Loucy (cell line): ENCODE data around the gene GPR39.

ENCODE experiments used
- H2AFZ ChIP-seq: fragments of 200-600 bp; sonication (generic); 2 replicates; pipeline ENCODE4 v1.6.0; 2016; ENCODE audit warnings: antibody characterized with exemption, mild to moderate bottlenecking, low read length, moderate library complexity
- H3F3A ChIP-seq: fragments of 200-600 bp; 2 replicates; pipeline ENCODE4 v1.6.0; 2016; ENCODE audit warnings: antibody characterized with exemption, low read depth, mild to moderate bottlenecking
- H3K27me3 ChIP-seq: fragments of 200-600 bp; sonication (generic); 2 replicates; pipeline ENCODE4 v1.6.1; 2014; ENCODE audit warnings: low read length, mild to moderate bottlenecking; ENCODE audit not compliant: insufficient read depth, poor library complexity, severe bottlenecking
- H3K36me3 ChIP-seq: fragments of 200-600 bp; sonication (generic); 2 replicates; pipeline ENCODE4 v1.6.1; 2016; ENCODE audit warnings: low read length; ENCODE audit not compliant: insufficient read depth
- H3K4me1 ChIP-seq: fragments of 200-600 bp; sonication (generic); 2 replicates; pipeline ENCODE4 v1.5.1; 2014; ENCODE audit warnings: low read length, mild to moderate bottlenecking; ENCODE audit not compliant: insufficient read depth, poor library complexity, severe bottlenecking
- H3K4me2 ChIP-seq: fragments of 200-600 bp; sonication (generic); 2 replicates; pipeline ENCODE4 v1.6.0; 2014; ENCODE audit warnings: antibody characterized with exemption, low read length, low read depth, mild to moderate bottlenecking; ENCODE audit not compliant: poor library complexity, severe bottlenecking
- H3K4me3 ChIP-seq: fragments of 200-600 bp; sonication (generic); 2 replicates; pipeline ENCODE4 v1.5.1; 2014; ENCODE audit warnings: low read length, mild to moderate bottlenecking, mixed read lengths; ENCODE audit not compliant: poor library complexity, severe bottlenecking
- H3K79me2 ChIP-seq: fragments of 200-600 bp; sonication (generic); 2 replicates; pipeline ENCODE4 v1.6.1; 2014; ENCODE audit warnings: low read length; ENCODE audit not compliant: insufficient read depth
- H3K9ac ChIP-seq: fragments of 200-600 bp; sonication (generic); 2 replicates; pipeline ENCODE4 v1.6.0; 2014; ENCODE audit warnings: mild to moderate bottlenecking, low read depth, low read length, moderate library complexity; ENCODE audit not compliant: poor library complexity, severe bottlenecking
- H3K9me2 ChIP-seq: fragments of 200-600 bp; sonication (generic); replicated peaks from 2 replicates; pipeline ENCODE4 v1.6.1; 2016; ENCODE audit warnings: low read depth, low read length, mixed read lengths
- H3K9me3 ChIP-seq: fragments of 200-600 bp; sonication (generic); 2 replicates; pipeline ENCODE4 v1.6.1; 2014; ENCODE audit warnings: mild to moderate bottlenecking, antibody characterized with exemption, low read length, low read depth; ENCODE audit not compliant: insufficient read depth
- H4K20me1 ChIP-seq: fragments of 200-600 bp; sonication (generic); 2 replicates; pipeline ENCODE4 v1.6.0; 2014; ENCODE audit warnings: antibody characterized with exemption, low read length, mild to moderate bottlenecking; ENCODE audit not compliant: insufficient read depth, poor library complexity, severe bottlenecking
- EZH2phosphoT487 ChIP-seq: fragments of 200-600 bp; IDR thresholded peaks from 2 replicates; pipeline ENCODE4 v1.6.1; 2018; ENCODE audit warnings: antibody characterized with exemption, mild to moderate bottlenecking, moderate library complexity, borderline replicate concordance
- TF ChIP-seq, protein P1 (sequence below): fragments of 200-600 bp; sonication (generic); conservative IDR thresholded peaks from 2 replicates; pipeline ENCODE4 v1.5.1; 2014; ENCODE audit warnings: mild to moderate bottlenecking, antibody characterized with exemption, low read length

The GPR39 gene

DNA sequence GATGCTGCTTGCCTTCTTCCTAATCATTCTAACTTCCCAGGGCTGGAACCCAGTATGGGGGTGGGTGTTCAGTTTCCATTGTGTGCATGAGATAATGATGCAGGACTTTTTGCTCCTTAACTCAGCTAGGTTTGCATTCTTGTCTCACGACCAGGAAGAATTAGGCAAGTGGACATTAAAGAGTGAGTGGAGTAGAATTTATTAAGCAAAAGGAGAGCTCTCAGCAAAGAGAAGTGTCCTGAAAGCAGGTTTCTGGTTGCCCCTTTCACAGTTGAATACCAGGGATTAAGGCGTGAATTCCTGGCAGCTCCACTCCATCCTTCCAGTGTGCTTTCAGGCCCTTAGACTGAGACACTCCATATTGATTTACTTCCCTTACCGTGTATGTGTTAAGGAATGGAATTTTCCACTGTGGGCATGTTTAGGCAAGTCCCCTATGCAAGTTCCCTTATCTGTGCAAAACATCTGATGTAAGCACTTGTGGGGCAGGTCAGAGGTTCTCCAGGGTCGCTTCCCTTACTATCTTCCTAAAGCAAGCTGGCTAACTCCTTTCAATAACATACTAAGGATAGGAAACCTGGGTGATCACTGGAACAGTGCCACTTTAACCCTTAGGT, 126.5 kb downstream of the GPR39 start:
- no peaks in the 10 kb centered on the region for H3K9me2 ChIP-seq
- no peak overlapping the region for H3K4me3 ChIP-seq
- TF ChIP-seq, protein P1, sequence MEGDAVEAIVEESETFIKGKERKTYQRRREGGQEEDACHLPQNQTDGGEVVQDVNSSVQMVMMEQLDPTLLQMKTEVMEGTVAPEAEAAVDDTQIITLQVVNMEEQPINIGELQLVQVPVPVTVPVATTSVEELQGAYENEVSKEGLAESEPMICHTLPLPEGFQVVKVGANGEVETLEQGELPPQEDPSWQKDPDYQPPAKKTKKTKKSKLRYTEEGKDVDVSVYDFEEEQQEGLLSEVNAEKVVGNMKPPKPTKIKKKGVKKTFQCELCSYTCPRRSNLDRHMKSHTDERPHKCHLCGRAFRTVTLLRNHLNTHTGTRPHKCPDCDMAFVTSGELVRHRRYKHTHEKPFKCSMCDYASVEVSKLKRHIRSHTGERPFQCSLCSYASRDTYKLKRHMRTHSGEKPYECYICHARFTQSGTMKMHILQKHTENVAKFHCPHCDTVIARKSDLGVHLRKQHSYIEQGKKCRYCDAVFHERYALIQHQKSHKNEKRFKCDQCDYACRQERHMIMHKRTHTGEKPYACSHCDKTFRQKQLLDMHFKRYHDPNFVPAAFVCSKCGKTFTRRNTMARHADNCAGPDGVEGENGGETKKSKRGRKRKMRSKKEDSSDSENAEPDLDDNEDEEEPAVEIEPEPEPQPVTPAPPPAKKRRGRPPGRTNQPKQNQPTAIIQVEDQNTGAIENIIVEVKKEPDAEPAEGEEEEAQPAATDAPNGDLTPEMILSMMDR: no peak
- no peak for TF ChIP-seq EZH2phosphoT487
- no peaks in the 10 kb centered on the region; the same call in 1 of the 2 replicates for H3K9me3 ChIP-seq
- no peak overlapping the region for H3K4me2 ChIP-seq
- H3K4me1 ChIP-seq: no peaks in the 10 kb centered on the region
- no peaks in the 10 kb centered on the region for H3F3A ChIP-seq
- no peaks in the 10 kb centered on the region for H3K36me3 ChIP-seq
- no peak overlapping the region for H2AFZ ChIP-seq
- no peak overlapping the region for H3K9ac ChIP-seq
- no peaks in the 10 kb centered on the region for H4K20me1 ChIP-seq
- H3K27me3 ChIP-seq: no peaks in the 10 kb centered on the region
- H3K79me2 ChIP-seq: no peaks in the 10 kb centered on the region

DNA sequence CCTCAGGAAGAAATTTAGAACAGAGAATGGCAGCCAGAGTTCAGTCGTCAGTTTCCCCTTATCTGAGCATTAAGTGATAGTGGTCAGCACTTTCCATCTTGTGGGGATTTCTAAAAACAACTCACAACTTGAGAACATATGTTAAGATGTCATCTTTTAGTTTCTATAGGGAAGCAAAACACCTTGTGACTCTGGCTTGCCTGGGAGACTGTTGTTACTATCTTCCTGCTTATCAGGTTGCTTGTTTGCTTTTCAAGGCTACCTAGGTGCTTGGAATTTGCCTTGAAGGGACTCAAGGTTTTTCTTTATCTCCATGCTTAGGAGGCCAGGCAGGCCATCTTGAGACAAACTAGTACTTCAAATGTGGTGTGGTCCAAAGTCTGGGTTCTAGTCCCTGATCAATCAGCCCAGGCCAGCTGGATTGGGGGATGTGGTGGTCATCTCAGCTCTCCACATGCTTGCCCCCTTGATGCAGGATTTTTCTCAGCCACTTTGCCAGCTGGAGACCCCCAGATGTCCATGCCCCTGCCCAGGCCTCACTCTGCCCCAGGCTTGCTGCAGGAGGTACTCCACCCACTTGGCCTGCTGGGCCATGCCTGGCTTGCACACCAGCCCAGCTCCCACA, 127.5 kb downstream of the GPR39 start:
- no peaks in the 10 kb centered on the region for H3K27me3 ChIP-seq
- H3K4me3 ChIP-seq: no peak overlapping the region
- H3K9ac ChIP-seq: no peak overlapping the region
- H3K4me2 ChIP-seq: no peak overlapping the region
- no peak for TF ChIP-seq EZH2phosphoT487
- TF ChIP-seq, protein P1: no peak
- no peaks in the 10 kb centered on the region for H3K9me2 ChIP-seq
- H4K20me1 ChIP-seq: no peaks in the 10 kb centered on the region
- H3F3A ChIP-seq: no peaks in the 10 kb centered on the region
- no peaks in the 10 kb centered on the region for H3K79me2 ChIP-seq
- no peaks in the 10 kb centered on the region for H3K36me3 ChIP-seq
- no peaks in the 10 kb centered on the region for H3K4me1 ChIP-seq
- no peaks in the 10 kb centered on the region; the same call in 1 of the 2 replicates for H3K9me3 ChIP-seq
- no peak overlapping the region for H2AFZ ChIP-seq

DNA sequence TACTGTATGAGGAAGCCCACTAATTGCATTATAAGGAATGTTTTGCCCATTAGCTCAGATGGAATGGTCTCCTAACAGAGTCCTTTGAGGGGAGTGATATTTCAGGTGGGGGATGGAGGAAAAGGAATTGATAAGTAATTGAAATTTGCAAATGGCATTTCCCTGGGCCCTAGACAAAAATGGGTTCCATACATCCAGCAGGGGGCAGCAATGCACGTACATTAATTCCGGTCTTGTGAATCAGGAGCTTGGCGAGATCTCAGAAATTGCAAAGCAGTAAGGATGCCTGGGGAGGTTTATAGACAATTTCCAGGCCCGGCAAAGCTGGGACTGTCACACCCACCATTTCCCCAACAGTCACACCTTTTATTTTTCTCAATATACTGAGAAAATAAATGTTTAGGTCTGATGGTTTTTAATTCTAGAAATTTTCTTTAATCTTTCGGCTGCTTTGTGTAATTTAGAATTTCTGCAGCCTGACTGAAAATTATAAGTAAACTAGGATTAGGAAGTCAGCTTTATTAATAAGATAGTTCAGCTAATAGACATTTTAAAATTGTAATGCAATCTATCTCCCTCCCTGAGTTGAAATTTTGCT, 130.6 kb downstream of the GPR39 start:
- no peak overlapping the region for H3K9ac ChIP-seq
- H3K36me3 ChIP-seq: no peaks in the 10 kb centered on the region
- H3K9me3 ChIP-seq: no peaks in the 10 kb centered on the region; the same call in 1 of the 2 replicates
- no peak overlapping the region for H2AFZ ChIP-seq
- no peaks in the 10 kb centered on the region for H3K27me3 ChIP-seq
- H3K79me2 ChIP-seq: no peaks in the 10 kb centered on the region
- no peaks in the 10 kb centered on the region for H3K9me2 ChIP-seq
- H3K4me2 ChIP-seq: no peak overlapping the region
- no peak overlapping the region for H3K4me3 ChIP-seq
- no peaks in the 10 kb centered on the region for H4K20me1 ChIP-seq
- no peaks in the 10 kb centered on the region for H3F3A ChIP-seq
- H3K4me1 ChIP-seq: no peaks in the 10 kb centered on the region
- TF ChIP-seq, protein P1: peak; percentile 78
- no peak for TF ChIP-seq EZH2phosphoT487
